HepG2 (cell line): ENCODE results near the gene FIBP. TPM values are rescaled to one million over a fixed set of nuclear protein-coding genes. Genes with fewer than 3 reads are reported as not detected.

Experiments used
- AKAP8 ChIP-seq: sonication (generic); formaldehyde crosslinking; IDR thresholded peaks from 2 replicates; pipeline ENCODE4 v1.5.1; 2020; ENCODE audit warnings: mild to moderate bottlenecking, missing genetic modification reagents
- BCL3 ChIP-seq: sonication (generic); formaldehyde crosslinking; IDR thresholded peaks from 2 replicates; pipeline ENCODE4 v1.5.1; 2020; ENCODE audit warnings: mild to moderate bottlenecking, missing genetic modification reagents, moderate library complexity
- CENPBD1 ChIP-seq: sonication (generic); formaldehyde crosslinking; IDR thresholded peaks from 2 replicates; pipeline ENCODE4 v1.8.0; 2022; ENCODE audit warnings: missing genetic modification reagents, low read depth, mild to moderate bottlenecking, borderline replicate concordance
- ELF3 ChIP-seq: IDR thresholded peaks from 2 replicates; pipeline ENCODE4 v1.6.1; 2016; ENCODE audit warnings: missing genetic modification reagents, missing compliant biosample characterization
- GABPA ChIP-seq, 2 experiments: IDR thresholded peaks; 2 replicates each; pipeline ENCODE4 v1.6.1; 2011 to 2016; ENCODE audit warnings: low read depth in 2 of 2, low read length in 1 of 2, missing biosample characterization in 1 of 2, missing genetic modification characterization in 1 of 2
- KLF11 ChIP-seq: IDR thresholded peaks from 2 replicates; pipeline ENCODE4 v1.6.1; 2016; ENCODE audit warnings: missing compliant biosample characterization
- NFKBIZ ChIP-seq: IDR thresholded peaks from 2 replicates; pipeline ENCODE4 v1.6.1; 2018; ENCODE audit warnings: missing genetic modification reagents, missing compliant biosample characterization
- POLR2G ChIP-seq: fragments of 200-400 bp; formaldehyde crosslinking; IDR thresholded peaks from 2 replicates; pipeline ENCODE4 v1.6.1; 2018; ENCODE audit warnings: mild to moderate bottlenecking, low read depth, low read length, moderate library complexity
- SAP130 ChIP-seq: IDR thresholded peaks from 2 replicates; pipeline ENCODE4 v1.6.1; 2016; ENCODE audit warnings: low read depth
- SOX13 ChIP-seq, 3 experiments: fragments of 450-650 bp in 1 of 3; sonication (generic) in 1 of 3; formaldehyde crosslinking in 1 of 3; IDR thresholded peaks in 2 of 3; conservative IDR thresholded peaks in 1 of 3; 2 replicates each; pipeline versions ENCODE4 v1.5.0 to v1.6.1; 2016 to 2020; ENCODE audit warnings: antibody characterized with exemption in 1 of 3, mild to moderate bottlenecking in 1 of 3, missing compliant biosample characterization in 1 of 3, missing genetic modification reagents in 1 of 3, moderate library complexity in 1 of 3
- SRSF4 ChIP-seq: fragments of 200-400 bp; formaldehyde crosslinking; IDR thresholded peaks from one replicate; pipeline ENCODE4 v1.6.1; 2018; ENCODE audit warnings: mild to moderate bottlenecking, low read depth, low read length, moderate library complexity; ENCODE audit not compliant: poor library complexity, severe bottlenecking
- SRY ChIP-seq: sonication (generic); formaldehyde crosslinking; IDR thresholded peaks from 2 replicates; pipeline ENCODE4 v1.8.0; 2022; ENCODE audit warnings: mild to moderate bottlenecking, missing genetic modification reagents
- TARDBP ChIP-seq: sonication (generic); formaldehyde crosslinking; IDR thresholded peaks from 2 replicates; pipeline ENCODE4 v1.8.0; 2022; ENCODE audit warnings: mild to moderate bottlenecking, missing genetic modification reagents
- XRCC5 ChIP-seq: fragments of 200-400 bp; formaldehyde crosslinking; optimal IDR thresholded peaks from 2 replicates; pipeline ENCODE3; 2017; ENCODE audit warnings: mild to moderate bottlenecking, low read length
- ZBTB38 ChIP-seq: sonication (generic); formaldehyde crosslinking; IDR thresholded peaks from 2 replicates; pipeline ENCODE4 v1.5.1; 2020; ENCODE audit warnings: mild to moderate bottlenecking, missing genetic modification reagents
- ZBTB7B ChIP-seq: sonication (generic); formaldehyde crosslinking; IDR thresholded peaks from 2 replicates; pipeline ENCODE4 v1.4.0; 2020; ENCODE audit warnings: missing genetic modification reagents
- ZNF710 ChIP-seq: sonication (generic); formaldehyde crosslinking; IDR thresholded peaks from 2 replicates; pipeline ENCODE4 v1.5.0; 2020; ENCODE audit warnings: mild to moderate bottlenecking, missing genetic modification reagents, borderline replicate concordance
- polyA plus RNA-seq, 8 experiments: library from polyadenylated mRNA; depleted of rRNA in 3 of 8; stranded (reverse) in 7 of 8; unstranded in 1 of 8; fragments of >200 nt; fragmentation: Illumina TruSeq in 4 of 8; extraction: Trizol in 4 of 8; gene quantifications; 2 replicates each; pipeline versions ENCODE4 v1.2.1 to v1.2.3, GENCODE V29; 2011 to 2016; ENCODE audit warnings: low read depth in 4 of 8, missing spikeins in 1 of 8, mixed read lengths in 1 of 8; ENCODE audit not compliant: insufficient read depth in 1 of 8
- total RNA-seq, 5 experiments: library from RNA; depleted of rRNA; stranded (reverse); fragments of >200 nt; fragmentation: Illumina TruSeq; extraction: Trizol; gene quantifications; 2 replicates each; pipeline ENCODE4 v1.2.3, GENCODE V29; 2016; ENCODE audit warnings: low read depth in 1 of 5

The FIBP gene
- total and polyA plus RNA-seq, 2 of the 13 experiments (the other 11 are each of a cell fraction or from before 2014, with no cell fraction given): 42.9 to 62.1 TPM

GRCh38 chr11:65873318-65874156 is 14.7 kb downstream of the FIBP start (continued):
- TF ChIP-seq ZNF710 (CRISPR knock-in tag): peak; percentile 56; the same call in 1 of the 2 replicates
- TF ChIP-seq GABPA (IDR thresholded peaks at IDR 0.05; ENCODE audit: low read depth, low read length): peak; percentile 47; the same call in 1 of the 2 replicates
- peak; percentile 72 for TF ChIP-seq GABPA (CRISPR knock-in tag; IDR thresholded peaks at IDR 0.05; ENCODE audit: low read depth)
- TF ChIP-seq XRCC5: peak; percentile 62
- TF ChIP-seq SAP130: peak; percentile 87
- no peak for TF ChIP-seq SOX13 (IDR thresholded peaks at IDR 0.05)
- peak in 1 of 2 experiments; percentile 24; a peak in 1 of 4 replicates for TF ChIP-seq SOX13 (CRISPR knock-in tag; conservative IDR thresholded peaks at IDR 0.05 in 1 of 2, IDR thresholded peaks at IDR 0.05 in 1 of 2)
- 0 out of 2 replicates have a peak, but pooled peaks have one; percentile 26 for TF ChIP-seq NFKBIZ (CRISPR knock-in tag)
- no peak; the same call in 1 of the 2 replicates for TF ChIP-seq AKAP8
- peak; percentile 91 for TF ChIP-seq BCL3 (CRISPR knock-in tag)
- TF ChIP-seq ZBTB7B: peak; percentile 36; the same call in 1 of the 2 replicates
- peak; percentile 62; the same call in 1 of the 2 replicates for TF ChIP-seq TARDBP
- TF ChIP-seq SRY: peak; percentile 79; the same call in 1 of the 2 replicates
- 0 out of 2 replicates have a peak, but pooled peaks have one; percentile 45 for TF ChIP-seq CENPBD1 (CRISPR knock-in tag)
- peak; percentile 29; the same call in 1 of the 2 replicates for TF ChIP-seq ZBTB38 (CRISPR knock-in tag)
- TF ChIP-seq POLR2G: peak; percentile 66; the same call in 1 of the 2 replicates
- TF ChIP-seq SRSF4: no peak
- 0 out of 2 replicates have a peak, but pooled peaks have one; percentile 28 for TF ChIP-seq KLF11 (CRISPR knock-in tag)
- peak; percentile 70; the same call in 1 of the 2 replicates for TF ChIP-seq ELF3 (CRISPR knock-in tag)
